Measurements from ENCODE around the gene FGD3.

DNA sequence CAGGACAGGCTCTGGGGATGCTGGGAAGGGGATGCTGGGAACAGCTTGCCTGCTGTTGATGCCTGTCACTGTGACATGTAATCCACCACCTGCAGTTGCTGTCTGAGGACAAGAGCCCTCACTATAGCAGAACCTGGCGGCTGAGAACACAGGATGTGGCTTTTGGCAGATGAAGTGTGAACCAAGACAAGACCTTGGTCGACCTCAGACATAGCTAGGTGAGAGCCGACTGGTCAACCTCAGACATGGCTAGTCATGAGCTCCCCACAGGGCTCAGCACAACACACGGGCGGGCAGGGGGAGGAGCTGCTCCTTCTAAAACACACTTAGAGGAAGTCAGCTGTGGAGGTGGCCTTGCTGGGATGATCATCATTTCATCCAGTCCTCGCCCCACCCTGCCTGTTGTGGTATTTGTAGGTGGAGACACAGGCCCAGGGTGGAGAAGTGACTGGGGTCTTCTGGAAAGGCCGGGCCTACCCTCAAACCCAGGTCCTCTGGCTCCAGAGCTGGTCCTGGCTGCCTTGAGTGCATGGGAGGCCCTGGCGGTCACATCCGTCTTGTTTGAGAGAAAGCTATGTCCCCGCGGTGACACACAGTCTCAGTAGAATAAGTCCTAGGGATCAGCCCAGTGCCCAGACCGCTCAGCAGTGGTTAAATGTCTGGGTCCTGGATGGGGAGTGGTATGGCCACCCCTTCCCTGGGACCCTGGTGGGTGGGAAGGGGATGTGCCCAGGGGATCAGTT, 117.2 kb downstream of the FGD3 start:
- no peak for TF ChIP-seq CTCF (IDR thresholded peaks at IDR 0.05; ENCODE audit: insufficient read depth, low read depth, low read length)
- no peak for TF ChIP-seq EZH2 (IDR thresholded peaks at IDR 0.05; ENCODE audit: insufficient read depth, low read length)

Measured in astrocyte (in vitro differentiated cells and primary cell).